ENCODE results near the gene CEMIP2. TPM values are rescaled to one million over a fixed set of nuclear protein-coding genes. Genes with fewer than 3 reads are reported as not detected.

CEMIP2 gene
- total and polyA plus RNA-seq, 12 donors = 4.7 to 34.9 (median 9.6) TPM

DNA sequence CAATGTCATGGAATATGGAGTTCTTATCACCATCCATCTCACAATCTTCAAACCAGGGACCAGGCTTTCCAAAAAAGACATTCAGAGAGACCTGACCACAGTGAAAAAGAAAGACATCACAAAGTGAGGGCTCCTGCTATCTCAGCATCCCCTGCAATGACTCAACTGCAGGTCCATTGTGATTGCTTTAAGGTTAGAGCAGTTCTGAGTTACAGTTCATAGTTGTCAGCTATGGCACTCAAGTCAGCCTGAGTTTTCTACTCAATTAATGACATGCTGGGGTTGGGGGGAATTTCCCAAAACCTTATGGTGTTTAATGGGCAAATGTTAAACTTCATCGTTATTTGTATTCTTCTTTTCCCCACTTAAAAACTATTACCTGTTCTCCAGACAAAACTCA is 58.9 kb downstream of the CEMIP2 start:
- TF ChIP-seq CTCF (IDR thresholded peaks at IDR 0.05) = no peak
- no peaks in the 10 kb centered on the region for H3K27me3 ChIP-seq
- no peak for DNase-seq
- H3K4me1 ChIP-seq = peaks cover 0 to 21% (median 9%) of the 10 kb centered on the region in 9 donors
- intact Hi-C loops (cut with DNase I) = loop anchor here in 2 of 10 donors (5.0 to 10.0 kb wide), 2 partner anchors 55 to 102 kb away; partner anchors contain the start of gene CEMIP2 (in 1 of the 2)
- peaks cover 0 to 97% (median 10%) of the 10 kb centered on the region in 9 donors for H3K36me3 ChIP-seq
- WGBS, 2 donors = 98 to 100% methylated on average over 1 of the region's 1 CpG
- no peak overlapping the region for H3K4me3 ChIP-seq
- no peaks in the 10 kb centered on the region for H3K9me3 ChIP-seq
- ATAC-seq = no peak
- no peak overlapping the region for H3K27ac ChIP-seq

GRCh38 chr9:71706176-71706575 is 62.1 kb downstream of the CEMIP2 start:
- Histone ChIP-seq H3K9me3 (no peaks in the 10 kb centered on the region), H3K27me3 (no peaks in the 10 kb centered on the region), H3K4me1 (peaks cover 0 to 30% (median 12%) of the 10 kb centered on the region in 9 donors), H3K27ac (no peak overlapping the region), H3K36me3 (peaks cover 0 to 96% (median 14%) of the 10 kb centered on the region in 9 donors), H3K4me3 (no peak overlapping the region)
- DNase-seq (no peak), ATAC-seq (no peak)
- intact Hi-C loops (cut with DNase I) = loop anchor here in 2 of 10 donors (5.0 to 10.0 kb wide), 2 partner anchors 59 to 99 kb away; partner anchors contain the start of gene CEMIP2 (in 1 of the 2)
- 50 to 55% methylated on average over 1 of the region's 1 CpG for WGBS, 2 donors
- no peak for TF ChIP-seq CTCF (IDR thresholded peaks at IDR 0.05)

GRCh38 chr9:71704796-71705195 is 63.5 kb downstream of the CEMIP2 start:
- ATAC-seq = peak in 6 of 8 donors; percentile 25 to 80 (median 62)
- no peak for DNase-seq
- Histone ChIP-seq H3K36me3 (peaks cover 0 to 96% (median 7%) of the 10 kb centered on the region in 9 donors), H3K27me3 (no peaks in the 10 kb centered on the region), H3K27ac (peak overlapping the region in 3 of 10 donors; percentile 2 to 40 (median 39)), H3K4me3 (no peak overlapping the region), H3K9me3 (no peaks in the 10 kb centered on the region), H3K4me1 (peaks cover 0 to 30% (median 12%) of the 10 kb centered on the region in 9 donors)
- intact Hi-C loops (cut with DNase I) = loop anchor here in 3 of 10 donors (5.0 to 10.0 kb wide), 3 partner anchors 60 to 97 kb away; partner anchors contain the start of gene CEMIP2 (in 1 of the 3)
- TF ChIP-seq CTCF (IDR thresholded peaks at IDR 0.05) = no peak
- WGBS, 2 donors = 54 to 55% methylated on average over 1 of the region's 1 CpG

DNA sequence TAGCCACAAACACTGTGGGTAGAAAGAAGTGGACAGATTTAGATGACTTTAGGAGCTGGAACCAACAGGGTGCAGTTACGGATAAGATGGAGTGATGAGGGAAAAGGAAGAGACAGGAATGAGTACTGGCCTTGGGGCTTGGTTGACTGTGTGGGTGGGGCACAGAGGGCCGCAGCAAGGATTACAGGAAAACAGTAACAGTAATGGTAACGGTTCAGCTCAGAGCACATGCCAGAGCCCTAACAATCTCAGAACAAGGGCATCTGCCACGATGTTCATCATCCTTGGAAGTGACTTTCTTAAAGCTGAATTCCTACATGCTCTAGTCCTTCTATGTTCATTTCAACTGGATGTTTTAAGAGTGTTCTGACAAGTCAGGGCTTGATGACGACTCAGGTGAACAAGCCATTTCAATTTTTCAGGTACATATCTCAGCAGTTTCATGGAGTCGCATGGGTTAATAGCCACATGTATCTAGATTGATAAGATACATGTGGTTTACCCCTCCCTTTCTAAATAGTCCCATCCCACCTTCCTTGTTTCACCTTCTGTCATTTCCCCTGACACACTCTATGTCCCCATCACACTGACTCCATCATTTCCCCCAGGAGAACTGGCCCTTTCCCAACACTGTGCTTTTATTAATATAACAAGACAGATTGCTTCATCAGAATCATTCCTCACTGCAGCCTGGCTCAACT is 65.0 kb downstream of the CEMIP2 start:
- no peak overlapping the region for H3K27ac ChIP-seq
- ATAC-seq = peak in 3 of 8 donors; percentile 36 to 62 (median 57)
- H3K27me3 ChIP-seq = no peaks in the 10 kb centered on the region
- no peak for TF ChIP-seq CTCF (IDR thresholded peaks at IDR 0.05)
- peaks cover 0 to 30% (median 12%) of the 10 kb centered on the region in 9 donors for H3K4me1 ChIP-seq
- H3K36me3 ChIP-seq = peaks cover 0 to 96% (median 10%) of the 10 kb centered on the region in 9 donors
- no peak for DNase-seq
- H3K4me3 ChIP-seq = no peak overlapping the region
- intact Hi-C loops (cut with DNase I) = loop anchor here in 2 of 10 donors (5.0 to 10.0 kb wide), 2 partner anchors 61 to 91 kb away; partner anchors contain the start of gene CEMIP2 (in 1 of the 2)
- WGBS, 2 donors = 93 to 94% methylated on average over 6 of the region's 6 CpGs
- H3K9me3 ChIP-seq = no peaks in the 10 kb centered on the region
